Posterior cingulate gyrus (tissue), 11 donors: ENCODE measurements around the gene TLR2.

ENCODE experiments used
- DNase-seq, 10 donors: peaks; one replicate each; pipeline versions ENCODE4 v3.0.0 to v3.0.0-alpha.2; 2020 to 2021; ENCODE audit warnings: mixed read lengths in 3 of 10
- intact Hi-C: fragments of 100-400 bp; cut with DNase I; formaldehyde crosslinking; loops from one replicate; pipeline ENCODE4 v1.15.1; 2023

TLR2 gene

GRCh38 chr4:153728151-153728550 is 44.1 kb downstream of the TLR2 start:
- DNase-seq, result no peak
- intact Hi-C loops, result no loop called here

GRCh38 chr4:153728660-153729059 is 44.6 kb downstream of the TLR2 start:
- intact Hi-C loops, result no loop called here
- no peak for DNase-seq

- intact Hi-C loops, result no loop called here
- no peak for DNase-seq
Observed at GRCh38 chr4:153729895-153730294, 45.8 kb downstream of the TLR2 start.

DNA sequence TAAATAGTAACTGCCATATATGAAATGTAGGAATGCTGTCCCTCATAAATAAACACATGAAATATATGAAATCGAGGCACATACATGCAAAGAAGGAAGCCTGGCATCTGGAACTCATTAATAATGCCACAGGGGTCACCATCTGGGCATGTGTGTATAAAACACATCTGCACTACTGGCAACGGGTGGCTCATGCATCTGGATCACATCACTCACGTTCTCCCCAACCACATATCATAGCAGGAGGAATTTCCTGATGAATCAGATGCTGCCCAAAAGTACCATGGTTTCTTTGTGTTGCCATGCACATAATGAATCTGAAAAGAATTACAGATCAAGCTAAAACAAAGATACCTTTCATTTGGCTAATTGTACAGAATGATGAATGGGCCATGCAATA is 47.2 kb downstream of the TLR2 start:
- intact Hi-C loops, result no loop called here
- no peak for DNase-seq

DNA sequence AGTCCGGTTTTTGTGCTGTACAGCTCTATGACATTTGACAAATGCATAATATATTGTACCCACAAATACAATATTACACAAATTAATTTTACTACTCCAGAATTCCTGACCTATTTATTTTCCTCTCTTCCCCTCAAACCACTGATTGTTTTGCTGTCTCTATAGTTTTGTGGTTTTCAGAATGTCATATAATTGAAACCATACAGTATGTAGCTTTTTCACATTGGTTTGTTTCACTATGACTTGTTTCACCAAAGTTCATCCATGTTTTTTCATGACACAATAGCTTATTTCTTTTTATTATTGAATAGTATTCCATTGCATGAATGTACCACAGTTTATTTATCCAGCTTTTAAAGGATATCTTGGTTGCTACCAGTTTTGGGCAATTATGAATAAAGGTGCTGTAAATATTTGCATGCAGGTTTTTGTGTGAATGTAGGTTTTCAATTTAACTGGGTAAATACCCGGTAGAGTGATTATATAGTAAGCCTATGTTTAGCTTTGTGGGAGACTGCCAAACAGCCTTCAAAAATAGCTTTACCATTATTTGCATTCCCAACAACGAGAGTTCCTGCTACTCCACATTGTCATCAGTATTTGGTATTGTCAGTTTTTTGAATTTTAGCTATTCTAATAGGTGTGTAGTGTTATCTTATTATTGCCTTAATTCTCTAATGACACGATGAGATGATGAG is 49.8 kb downstream of the TLR2 start:
- intact Hi-C loops, result no loop called here
- no peak for DNase-seq

DNA sequence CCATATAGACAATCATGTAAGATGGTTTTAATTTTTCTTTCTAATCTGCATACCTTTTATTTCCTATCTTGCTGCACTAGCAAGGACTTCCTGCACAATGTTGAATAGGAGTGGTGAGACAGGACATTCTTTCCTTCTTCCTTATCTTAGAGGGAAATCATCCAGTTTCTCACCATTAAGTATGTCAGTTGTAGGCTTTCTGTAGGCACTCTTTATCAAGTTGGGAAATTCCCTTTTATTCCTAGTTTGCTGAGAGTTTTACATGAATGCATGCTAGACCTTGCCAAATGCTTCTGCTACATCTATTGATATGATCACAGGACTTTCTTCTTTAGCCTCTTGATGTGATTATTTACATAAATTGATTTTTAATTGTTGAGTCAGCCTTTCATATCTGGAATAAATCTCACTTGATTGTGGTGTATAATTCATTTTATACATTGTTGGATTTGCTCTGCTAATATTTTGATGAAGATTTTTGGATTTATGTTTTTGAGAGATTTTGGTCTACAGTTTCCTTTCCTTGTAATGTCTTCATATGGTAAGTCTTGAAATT is 51.9 kb downstream of the TLR2 start:
- DNase-seq, result no peak
- intact Hi-C loops, result no loop called here

- no peak for DNase-seq
- intact Hi-C loops, result loop anchor here (10.0 kb wide), 1 partner anchor 397 kb away; the partner anchor contains the start of gene MND1
Observed at GRCh38 chr4:153741541-153741940, 57.5 kb downstream of the TLR2 start.

GRCh38 chr4:153745651-153746050 is 61.6 kb downstream of the TLR2 start:
- intact Hi-C loops, result loop anchor here (10.0 kb wide), 1 partner anchor 401 kb away; the partner anchor contains the start of gene MND1

DNA sequence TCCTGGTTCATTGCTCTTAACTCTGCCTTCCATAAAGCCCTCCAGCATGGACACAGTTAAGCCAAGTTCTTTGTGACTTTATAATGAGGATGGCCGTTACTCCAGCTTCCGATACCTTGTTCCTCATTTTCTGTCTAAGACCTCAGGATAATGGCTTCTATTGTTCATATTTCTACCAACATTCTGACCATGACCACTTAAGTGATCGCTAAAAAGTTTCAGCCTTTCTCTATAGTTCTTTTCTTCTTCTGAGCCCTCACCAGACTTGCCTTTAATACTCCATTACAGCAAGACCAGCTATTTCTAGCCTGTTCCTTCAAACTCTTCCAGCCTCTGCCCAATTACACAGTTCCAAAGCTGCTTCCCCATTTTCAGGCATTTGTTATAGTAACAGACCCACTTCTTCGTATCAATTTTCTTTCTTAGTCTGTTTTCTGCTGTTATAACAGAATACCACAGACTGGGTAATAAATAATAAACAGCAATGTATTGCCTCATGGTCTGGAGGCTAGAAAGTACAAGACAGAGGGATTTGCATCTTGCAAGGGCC is 63.4 kb downstream of the TLR2 start:
- intact Hi-C loops, result loop anchor here (10.0 kb wide), 1 partner anchor 403 kb away; the partner anchor contains the start of gene MND1

More at GRCh38 chr4:153745651-153746050, 61.6 kb downstream of the TLR2 start:
- no peak for DNase-seq

GRCh38 chr4:153748378-153748777 is 64.3 kb downstream of the TLR2 start:
- intact Hi-C loops, result loop anchor here (10.0 kb wide), 1 partner anchor 404 kb away; the partner anchor contains the start of gene MND1
- DNase-seq, result peak in 3 of 10 donors; percentile 40 to 85 (median 71)

More for the DNA sequence above, 63.4 kb downstream of the TLR2 start:
- DNase-seq, result no peak

- peak in 6 of 10 donors; percentile 31 to 90 (median 56) for DNase-seq
- intact Hi-C loops, result loop anchor here (5.0 kb wide), 1 partner anchor 108 kb away; no protein-coding TSS in a partner anchor
Observed at GRCh38 chr4:153750197-153750817, 66.2 kb downstream of the TLR2 start.

DNA sequence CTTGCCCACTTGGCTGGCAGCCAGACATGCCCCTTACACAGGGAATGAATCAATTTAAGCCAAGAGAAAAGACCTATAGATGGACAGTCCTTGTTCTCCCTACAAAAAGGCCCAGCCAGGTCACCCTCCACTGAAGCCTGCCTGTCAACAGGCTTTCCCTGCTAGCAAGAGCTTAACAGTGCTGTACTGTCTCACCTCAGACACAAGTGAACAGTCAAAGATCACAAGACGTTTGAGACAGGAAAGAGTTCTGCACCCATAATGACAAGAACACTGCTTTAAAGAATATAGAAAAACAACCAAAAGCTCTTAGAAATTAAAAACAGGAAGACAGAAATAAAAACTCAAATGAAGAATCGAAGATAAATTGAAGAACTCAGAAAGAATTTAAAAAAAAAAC is 71.1 kb downstream of the TLR2 start:
- no peak for DNase-seq
- intact Hi-C loops, result no loop called here
